Thoracic aorta (tissue), 2 donors: Measurements from ENCODE around the gene TMEM119. TPM values are rescaled to one million over a fixed set of nuclear protein-coding genes. Genes with fewer than 3 reads are reported as not detected.

Experiments
- ATAC-seq: fragments of 150-250 bp; one replicate; pipeline ENCODE4 v1.8.0; 2017; ENCODE audit warnings: low read depth; ENCODE audit not compliant: insufficient number of reproducible peaks, low FRiP score
- DNase-seq: peaks from one replicate; pipeline ENCODE4 v3.0.0-alpha.2; 2020; ENCODE audit warnings: low spot score
- H3K27ac ChIP-seq, 2 donors: fragments of 200-600 bp; sonication (generic); 1 replicate in 1 of 2; 2 replicates in 1 of 2; pipeline ENCODE4 v1.5.1; 2016; ENCODE audit warnings: mild to moderate bottlenecking in 2 of 2, moderate library complexity in 2 of 2
- H3K27me3 ChIP-seq: fragments of 200-600 bp; sonication (generic); replicated peaks from 2 replicates; pipeline ENCODE4 v1.6.0; 2016; ENCODE audit warnings: mild to moderate bottlenecking; ENCODE audit not compliant: insufficient read depth
- H3K36me3 ChIP-seq: fragments of 200-600 bp; sonication (generic); one replicate; pipeline ENCODE4 v1.5.1; 2016
- H3K4me1 ChIP-seq, 2 donors: fragments of 200-600 bp; sonication (generic); 1 replicate in 1 of 2; 2 replicates in 1 of 2; pipeline versions ENCODE4 v1.5.1 to v1.6.0; 2016; ENCODE audit warnings: low read depth in 2 of 2, mild to moderate bottlenecking in 1 of 2; ENCODE audit not compliant: control insufficient read depth in 1 of 2
- H3K4me3 ChIP-seq: fragments of 200-600 bp; sonication (generic); 2 replicates; pipeline ENCODE4 v1.5.1; 2016; ENCODE audit warnings: mild to moderate bottlenecking
- H3K9me3 ChIP-seq: fragments of 200-600 bp; sonication (generic); 2 replicates; pipeline ENCODE4 v1.5.1; 2016
- total RNA-seq, 2 donors: library from RNA; depleted of rRNA; stranded (reverse); fragments of >200 nt; gene quantifications; one replicate each; pipeline versions ENCODE4 v1.1.0 to v1.2.3, GENCODE V29; 2016
- TF ChIP-seq, protein P1 (sequence below): fragments of 200-600 bp; sonication (generic); IDR thresholded peaks from one replicate; pipeline ENCODE4 v1.5.1; 2019; ENCODE audit warnings: antibody characterized with exemption

The TMEM119 gene
- total RNA-seq, 2 donors from 2014 or later, result 4.1 to 4.6 TPM

DNA sequence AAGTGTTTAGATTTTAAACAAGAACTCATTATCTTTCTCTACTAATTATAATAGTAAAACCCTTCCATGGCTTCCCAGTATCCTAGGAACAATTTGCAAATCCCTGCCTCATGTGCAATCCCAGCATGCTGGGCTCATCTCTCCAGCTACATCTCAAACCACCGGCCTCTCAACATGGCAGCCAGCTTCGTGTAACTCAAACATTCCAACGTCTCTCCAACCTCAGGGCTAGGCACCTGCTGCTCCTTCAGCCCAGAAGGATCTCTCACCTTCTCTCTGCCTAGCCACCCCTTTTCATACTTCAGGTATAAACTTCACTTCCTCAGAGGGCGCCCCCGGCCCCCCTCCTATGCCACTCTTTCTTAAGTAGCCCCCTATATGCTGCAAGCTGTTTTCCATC is 44.1 kb downstream of the TMEM119 start:
- no peak for DNase-seq
- Histone ChIP-seq H3K27me3 (no peaks in the 10 kb centered on the region), H3K9me3 (no peaks in the 10 kb centered on the region), H3K36me3 (peaks cover 4% of the 10 kb centered on the region), H3K27ac (no peak overlapping the region), H3K4me1 (peaks cover 13 to 18% of the 10 kb centered on the region in 2 donors), H3K4me3 (no peak overlapping the region)
- ATAC-seq, result no peak
- TF ChIP-seq, protein P1, sequence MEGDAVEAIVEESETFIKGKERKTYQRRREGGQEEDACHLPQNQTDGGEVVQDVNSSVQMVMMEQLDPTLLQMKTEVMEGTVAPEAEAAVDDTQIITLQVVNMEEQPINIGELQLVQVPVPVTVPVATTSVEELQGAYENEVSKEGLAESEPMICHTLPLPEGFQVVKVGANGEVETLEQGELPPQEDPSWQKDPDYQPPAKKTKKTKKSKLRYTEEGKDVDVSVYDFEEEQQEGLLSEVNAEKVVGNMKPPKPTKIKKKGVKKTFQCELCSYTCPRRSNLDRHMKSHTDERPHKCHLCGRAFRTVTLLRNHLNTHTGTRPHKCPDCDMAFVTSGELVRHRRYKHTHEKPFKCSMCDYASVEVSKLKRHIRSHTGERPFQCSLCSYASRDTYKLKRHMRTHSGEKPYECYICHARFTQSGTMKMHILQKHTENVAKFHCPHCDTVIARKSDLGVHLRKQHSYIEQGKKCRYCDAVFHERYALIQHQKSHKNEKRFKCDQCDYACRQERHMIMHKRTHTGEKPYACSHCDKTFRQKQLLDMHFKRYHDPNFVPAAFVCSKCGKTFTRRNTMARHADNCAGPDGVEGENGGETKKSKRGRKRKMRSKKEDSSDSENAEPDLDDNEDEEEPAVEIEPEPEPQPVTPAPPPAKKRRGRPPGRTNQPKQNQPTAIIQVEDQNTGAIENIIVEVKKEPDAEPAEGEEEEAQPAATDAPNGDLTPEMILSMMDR, result no peak

DNA sequence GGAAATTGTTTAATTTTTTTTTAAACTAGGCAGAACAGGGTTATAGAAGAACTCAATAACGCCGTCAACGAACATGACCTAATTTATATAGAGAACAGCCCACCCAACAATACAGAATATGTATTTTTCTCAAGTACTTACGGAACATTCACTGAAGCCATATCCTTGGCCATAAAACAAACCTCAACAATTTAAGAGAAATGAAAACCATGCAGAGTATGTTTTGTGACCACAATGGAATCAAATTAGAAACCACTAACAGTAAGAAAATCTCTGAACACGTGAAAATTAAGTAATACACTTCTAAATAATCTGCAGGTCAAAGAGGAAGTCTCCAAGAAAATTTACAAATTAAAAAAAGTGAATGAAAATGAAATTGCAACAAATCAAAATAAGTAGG is 46.3 kb downstream of the TMEM119 start:
- Histone ChIP-seq H3K27me3 (no peaks in the 10 kb centered on the region), H3K9me3 (no peaks in the 10 kb centered on the region), H3K4me1 (peaks cover 0 to 13% of the 10 kb centered on the region in 2 donors), H3K36me3 (peaks cover 19% of the 10 kb centered on the region), H3K4me3 (no peak overlapping the region), H3K27ac (no peak overlapping the region)
- TF ChIP-seq, protein P1, result no peak
- no peak for ATAC-seq
- DNase-seq, result no peak

DNA sequence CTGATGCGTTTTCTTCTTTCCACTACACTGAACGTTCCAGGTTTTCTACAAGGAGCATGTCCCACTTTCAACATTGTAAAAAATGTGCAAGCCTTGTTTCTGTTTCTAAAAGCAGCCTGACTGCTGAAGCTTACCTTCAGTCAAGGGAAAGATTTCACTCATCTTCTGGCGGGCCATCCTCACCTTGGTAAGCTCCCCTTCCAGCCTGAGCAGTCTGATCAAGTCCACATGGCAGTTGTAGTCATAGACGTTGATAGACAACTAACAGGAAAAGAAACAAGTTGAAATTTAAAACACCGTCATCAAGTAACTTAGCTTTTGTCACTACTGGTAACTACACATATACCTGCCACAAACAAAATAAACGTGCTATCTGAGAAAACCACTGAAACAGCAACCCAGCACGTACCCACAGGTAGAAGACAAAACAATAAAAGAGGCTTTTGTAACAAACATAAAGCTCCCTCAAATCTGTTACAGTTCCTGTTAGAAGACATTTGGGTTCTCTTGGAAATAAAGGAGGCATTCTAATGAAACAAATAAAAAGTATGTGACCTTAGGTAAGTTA is 48.8 kb downstream of the TMEM119 start:
- DNase-seq (no peak), ATAC-seq (no peak)
- H3K27me3 ChIP-seq, result no peaks in the 10 kb centered on the region
- TF ChIP-seq, protein P1, result no peak
- peaks cover 0 to 1% of the 10 kb centered on the region in 2 donors for H3K4me1 ChIP-seq
- no peak overlapping the region for H3K27ac ChIP-seq
- no peaks in the 10 kb centered on the region for H3K9me3 ChIP-seq
- peaks cover 40% of the 10 kb centered on the region for H3K36me3 ChIP-seq
- no peak overlapping the region for H3K4me3 ChIP-seq

DNA sequence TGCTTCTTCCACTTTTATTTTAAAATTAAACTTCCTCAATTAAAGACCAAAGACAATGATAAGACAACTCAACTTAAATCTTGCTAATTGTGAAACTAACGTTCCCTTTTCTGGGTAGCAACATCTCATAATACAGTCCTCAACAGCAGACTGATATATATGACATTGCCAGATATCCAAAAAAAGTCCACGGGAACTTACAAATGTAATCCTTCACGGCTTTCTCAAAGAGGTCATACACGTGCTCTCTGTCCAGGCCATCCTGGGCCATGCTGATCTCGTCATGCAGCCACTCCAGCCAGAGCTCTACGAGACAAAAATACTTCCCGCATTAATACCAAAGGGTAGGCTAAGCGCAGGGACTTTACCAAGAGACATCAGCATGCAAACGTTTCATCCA is 50.2 kb downstream of the TMEM119 start:
- TF ChIP-seq, protein P1, result no peak
- H3K27ac ChIP-seq, result no peak overlapping the region
- no peaks in the 10 kb centered on the region for H3K27me3 ChIP-seq
- H3K36me3 ChIP-seq, result peaks cover 52% of the 10 kb centered on the region
- no peak overlapping the region for H3K4me3 ChIP-seq
- H3K4me1 ChIP-seq, result no peaks in the 10 kb centered on the region
- H3K9me3 ChIP-seq, result no peaks in the 10 kb centered on the region
- DNase-seq (no peak), ATAC-seq (no peak)

DNA sequence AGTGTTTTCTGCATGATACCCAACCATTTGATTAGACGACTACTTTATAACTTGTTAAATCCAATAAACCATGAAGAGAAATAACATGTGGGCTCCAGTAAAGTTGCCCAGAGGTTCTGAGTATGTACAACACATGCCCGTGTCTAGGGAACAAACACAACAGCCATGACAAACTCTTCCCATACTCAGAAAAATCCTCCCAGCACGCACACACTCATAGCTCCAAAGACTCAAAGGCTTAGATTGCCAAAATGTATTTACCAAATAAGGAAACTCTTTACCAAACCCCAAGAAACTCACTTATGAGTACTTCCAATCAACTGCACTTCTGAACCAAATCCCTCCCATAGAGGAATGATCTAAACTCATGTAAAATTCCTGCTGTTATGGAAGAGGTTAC is 54.2 kb downstream of the TMEM119 start:
- H3K27me3 ChIP-seq, result no peaks in the 10 kb centered on the region

More for the DNA sequence above, 54.2 kb downstream of the TMEM119 start:
- no peak overlapping the region for H3K27ac ChIP-seq
- TF ChIP-seq, protein P1, result no peak
- no peak for ATAC-seq
- H3K9me3 ChIP-seq, result no peaks in the 10 kb centered on the region
- H3K36me3 ChIP-seq, result peaks cover 48% of the 10 kb centered on the region
- H3K4me1 ChIP-seq, result no peaks in the 10 kb centered on the region
- DNase-seq, result no peak
- no peak overlapping the region for H3K4me3 ChIP-seq
